ENCODE results near the gene FATE1.

Gene FATE1

DNA sequence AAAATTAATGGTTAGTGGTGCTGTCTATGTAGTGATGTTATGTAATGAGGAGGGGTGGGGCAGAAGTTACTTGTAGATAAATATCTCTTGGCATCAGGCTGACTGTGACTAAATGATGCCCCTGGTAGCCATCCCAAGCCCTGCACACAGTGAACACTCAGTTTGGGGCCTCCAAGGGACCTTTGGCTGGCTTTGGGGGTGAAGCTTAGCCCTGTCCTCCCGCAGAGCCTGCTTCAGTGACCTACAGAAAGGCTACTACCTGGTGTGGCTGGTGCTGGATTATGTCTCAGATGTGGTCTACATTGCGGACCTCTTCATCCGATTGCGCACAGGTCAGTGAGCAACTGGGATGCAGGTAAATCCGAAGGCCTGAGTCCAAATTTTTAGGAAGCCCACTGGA lies 26.5 kb downstream of the FATE1 start:
- no peak for DNase-seq (ENCODE audit: low read depth, low spot score)

DNA sequence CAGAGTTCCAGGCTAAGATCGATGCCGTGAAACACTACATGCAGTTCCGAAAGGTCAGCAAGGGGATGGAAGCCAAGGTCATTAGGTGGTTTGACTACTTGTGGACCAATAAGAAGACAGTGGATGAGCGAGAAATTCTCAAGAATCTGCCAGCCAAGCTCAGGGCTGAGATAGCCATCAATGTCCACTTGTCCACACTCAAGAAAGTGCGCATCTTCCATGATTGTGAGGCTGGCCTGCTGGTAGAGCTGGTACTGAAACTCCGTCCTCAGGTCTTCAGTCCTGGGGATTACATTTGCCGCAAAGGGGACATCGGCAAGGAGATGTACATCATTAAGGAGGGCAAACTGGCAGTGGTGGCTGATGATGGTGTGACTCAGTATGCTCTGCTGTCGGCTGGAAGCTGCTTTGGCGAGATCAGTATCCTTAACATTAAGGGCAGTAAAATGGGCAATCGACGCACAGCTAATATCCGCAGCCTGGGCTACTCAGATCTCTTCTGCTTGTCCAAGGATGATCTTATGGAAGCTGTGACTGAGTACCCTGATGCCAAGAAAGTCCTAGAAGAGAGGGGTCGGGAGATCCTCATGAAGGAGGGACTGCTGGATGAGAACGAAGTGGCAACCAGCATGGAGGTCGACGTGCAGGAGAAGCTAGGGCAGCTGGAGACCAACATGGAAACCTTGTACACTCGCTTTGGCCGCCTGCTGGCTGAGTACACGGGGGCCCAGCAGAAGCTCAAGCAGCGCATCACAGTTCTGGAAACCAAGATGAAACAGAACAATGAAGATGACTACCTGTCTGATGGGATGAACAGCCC lies 28.0 kb downstream of the FATE1 start:
- DNase-seq (ENCODE audit: low read depth, low spot score): no peak

DNA sequence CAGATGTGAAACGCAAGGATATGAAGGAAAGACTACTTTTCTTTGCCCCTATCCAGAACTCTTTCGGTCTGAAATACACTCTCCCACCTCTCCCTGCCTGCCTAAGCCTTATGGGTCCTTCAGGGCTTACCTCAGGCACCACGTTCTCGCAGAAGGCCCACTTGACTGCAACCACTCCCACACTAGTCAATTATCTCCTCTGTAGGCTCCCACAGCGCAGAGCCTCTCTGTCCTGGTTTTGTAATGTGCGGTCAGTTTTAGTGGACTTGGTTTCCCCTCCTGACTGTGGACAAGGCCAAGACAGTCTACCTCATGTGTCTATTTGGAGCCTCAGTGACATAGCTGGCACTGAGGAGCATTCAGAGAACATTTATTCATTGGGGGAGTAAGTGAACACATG lies 29.8 kb downstream of the FATE1 start:
- DNase-seq (ENCODE audit: low read depth, low spot score): no peak

DNA sequence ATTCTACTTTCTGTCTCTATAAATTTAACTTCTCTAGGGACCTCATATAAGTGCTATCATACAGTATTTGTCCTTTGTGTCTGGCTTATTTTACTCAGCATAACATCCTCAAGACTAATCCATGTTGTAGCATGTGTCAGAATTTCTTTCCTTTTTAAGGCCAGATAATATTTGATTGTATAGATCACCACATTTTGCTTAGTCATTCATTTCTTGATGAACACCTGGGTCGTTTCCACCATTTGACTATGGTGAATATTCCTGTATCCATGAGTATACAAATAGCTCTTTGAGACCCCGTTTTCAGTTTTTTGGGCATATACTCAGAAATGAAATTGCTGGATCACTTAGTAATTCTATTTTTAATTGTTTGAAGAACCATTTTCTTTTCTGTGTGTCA lies 30.7 kb downstream of the FATE1 start:
- no peak for DNase-seq (ENCODE audit: low read depth, low spot score)

DNA sequence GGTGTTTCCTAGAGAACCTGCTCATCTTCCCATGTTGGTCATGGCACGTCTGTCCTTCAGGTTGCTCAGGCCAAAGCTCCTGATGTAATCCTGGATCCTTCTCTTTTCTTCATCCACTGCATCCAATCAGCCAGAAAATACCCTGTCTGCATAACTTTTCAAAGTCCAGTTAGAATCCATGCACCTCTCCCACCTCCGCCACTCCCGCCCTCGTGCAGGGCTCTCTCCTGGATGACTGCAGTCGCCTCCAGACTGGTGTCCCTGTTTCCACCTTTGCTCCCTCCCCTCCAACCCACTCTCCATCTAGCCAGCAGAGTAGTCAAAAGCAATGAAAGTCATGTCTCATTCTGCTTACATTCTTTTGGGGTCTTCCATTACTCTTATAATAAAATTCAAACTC lies 34.7 kb downstream of the FATE1 start:
- DNase-seq (ENCODE audit: low read depth, low spot score): no peak

DNA sequence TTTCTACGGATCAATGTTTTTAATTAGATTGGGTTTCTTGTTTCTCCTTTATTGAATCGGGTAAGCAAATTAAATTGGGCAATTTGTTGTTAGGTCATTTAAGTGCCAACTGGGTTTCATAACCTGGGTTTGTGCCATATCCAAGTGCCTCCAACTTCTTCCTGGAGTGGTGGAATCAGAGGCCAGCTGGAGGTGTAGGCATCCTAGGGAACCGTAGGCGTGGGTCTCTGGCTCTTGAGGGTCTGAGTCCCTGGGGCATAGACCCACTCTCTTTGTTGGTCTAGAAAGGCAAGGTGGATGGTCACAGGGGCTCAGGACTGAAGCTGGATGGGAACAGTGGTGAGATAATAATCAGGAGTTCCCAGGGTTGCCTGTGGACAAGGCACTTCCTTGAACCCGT lies 37.0 kb downstream of the FATE1 start:
- DNase-seq (ENCODE audit: low read depth, low spot score): no peak

DNA sequence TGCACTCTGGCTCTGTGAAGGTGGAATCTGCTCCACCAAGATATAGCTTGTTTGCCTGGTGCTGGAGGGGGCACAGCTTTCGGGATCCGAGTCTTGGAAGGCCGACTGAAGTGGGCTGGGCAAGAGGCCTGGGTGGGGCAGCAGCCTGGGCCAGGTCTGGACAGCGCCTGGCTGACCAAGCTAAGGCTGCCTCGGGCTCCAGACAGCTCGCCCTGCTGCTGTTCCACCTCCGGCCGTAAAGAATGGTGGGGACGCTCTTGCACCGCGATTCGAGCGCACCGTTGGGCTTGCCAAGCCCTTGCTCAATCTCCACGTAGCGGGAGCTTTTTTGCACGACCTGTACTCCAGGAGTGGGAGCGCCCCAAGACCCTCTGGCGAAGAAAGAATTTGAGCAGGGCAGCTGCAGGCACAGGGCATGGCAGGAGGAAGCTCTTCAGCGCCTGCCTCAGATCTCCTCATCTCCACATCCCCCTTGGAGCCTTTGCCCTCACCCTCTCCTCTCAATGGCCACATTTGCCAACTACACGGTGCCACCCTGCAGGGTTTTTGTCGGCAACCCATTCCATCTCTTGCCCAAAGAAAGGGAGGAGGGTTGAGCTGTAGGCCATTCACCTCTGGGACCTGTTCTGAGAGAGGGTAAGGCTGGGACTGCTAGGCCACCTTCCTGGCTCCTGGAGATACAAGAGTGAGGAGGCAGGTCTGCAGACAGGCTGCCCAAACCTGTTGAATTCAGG lies 37.6 kb downstream of the FATE1 start:
- no peak for DNase-seq (ENCODE audit: low read depth, low spot score)

DNA sequence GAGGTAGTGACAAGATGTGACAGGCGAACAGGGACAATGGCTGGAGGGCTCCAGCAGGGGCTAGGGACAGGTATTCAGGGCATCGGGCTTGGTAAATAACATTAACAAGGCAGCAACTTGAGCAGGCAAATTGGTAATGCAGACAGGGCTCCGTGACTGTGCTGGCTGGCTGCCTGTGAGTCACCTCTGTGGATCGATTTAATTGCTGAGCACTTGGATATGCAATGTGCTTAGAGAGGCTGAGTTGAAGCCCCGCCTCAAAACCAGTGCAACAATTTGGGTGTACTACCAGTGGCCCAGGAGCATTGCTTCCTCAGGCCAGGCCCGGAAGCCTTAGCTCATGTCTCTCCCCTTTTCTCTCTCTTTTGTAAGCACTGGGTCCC lies 38.2 kb downstream of the FATE1 start:
- no peak for DNase-seq (ENCODE audit: low read depth, low spot score)

DNA sequence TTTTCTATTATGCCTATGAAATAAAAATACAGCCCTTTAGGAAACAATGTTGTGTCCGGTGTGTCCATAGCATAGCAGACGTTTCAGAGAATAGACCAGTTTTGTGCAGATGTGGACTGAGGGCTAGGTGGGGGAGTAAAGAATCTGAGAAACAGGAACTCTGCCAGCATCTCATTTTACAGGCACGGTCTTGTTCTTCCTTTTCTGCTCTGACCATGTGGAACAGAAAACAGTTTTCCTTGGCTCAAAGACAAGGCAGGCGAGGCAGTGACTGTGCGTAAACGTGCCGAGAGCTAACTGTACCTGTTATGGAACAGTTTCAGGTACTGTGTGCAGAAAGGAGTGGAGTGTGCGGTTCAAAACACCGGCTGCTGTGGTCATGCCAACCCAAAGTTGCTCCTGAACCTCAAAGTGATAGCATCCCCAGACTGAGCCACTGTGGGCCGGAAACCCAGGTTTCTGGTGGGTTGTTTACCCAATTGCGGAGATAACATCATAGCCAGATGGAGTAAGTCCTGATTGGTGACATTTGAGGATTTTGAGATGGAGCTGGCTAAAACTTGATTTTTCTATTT lies 38.9 kb downstream of the FATE1 start:
- DNase-seq (ENCODE audit: low read depth, low spot score): no peak

DNA sequence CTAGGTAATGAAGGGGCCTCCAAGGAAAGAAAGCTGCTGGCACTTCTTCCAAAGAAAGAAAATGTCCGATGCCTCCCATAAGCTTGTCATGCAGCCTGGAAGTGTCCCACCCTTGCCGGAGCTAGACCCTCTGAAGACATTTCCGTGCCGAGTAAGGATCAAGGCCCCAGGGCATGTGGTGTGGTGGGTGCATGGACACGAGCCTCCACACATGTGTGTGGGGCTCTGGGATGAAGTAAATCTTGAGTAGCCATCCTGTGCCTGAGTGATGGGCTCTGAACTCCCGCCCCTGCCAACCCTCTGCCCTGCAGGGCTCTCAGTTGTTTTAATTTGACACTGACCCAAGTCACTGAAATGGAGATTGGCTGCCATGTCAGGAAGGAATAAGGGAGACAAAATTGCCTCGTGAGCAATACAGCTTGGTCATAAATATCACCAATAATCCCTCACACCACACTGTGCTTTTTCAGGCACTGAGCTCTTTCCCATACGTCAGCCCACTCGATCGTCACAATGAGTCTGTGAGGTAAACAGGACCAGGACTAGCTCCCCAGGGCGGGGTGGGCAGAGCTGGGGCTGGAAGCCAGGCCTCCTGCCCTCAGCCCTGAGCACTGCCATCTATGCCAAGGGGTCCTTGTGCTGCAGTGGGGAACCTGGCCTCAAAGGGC lies 43.3 kb downstream of the FATE1 start:
- DNase-seq (ENCODE audit: low read depth, low spot score): no peak

DNA sequence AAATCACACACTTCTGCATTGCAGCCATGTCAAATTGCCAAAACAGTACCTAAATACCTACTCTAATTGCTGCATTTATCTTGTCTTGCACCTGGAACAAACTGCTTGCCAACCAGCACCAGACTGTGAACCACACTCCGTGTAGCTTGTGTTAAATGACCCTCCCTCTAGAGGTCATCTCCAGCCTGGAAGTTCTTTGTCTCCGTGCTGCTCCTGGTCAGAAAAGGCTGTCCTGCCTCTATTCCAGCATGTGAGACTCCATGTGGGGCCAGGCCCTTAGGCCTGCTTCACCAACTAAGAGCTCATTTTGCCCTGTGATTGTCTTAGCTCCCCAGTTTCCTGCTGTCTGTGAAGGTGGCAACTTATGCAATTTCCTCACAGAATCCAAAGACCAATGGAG lies 47.0 kb downstream of the FATE1 start:
- DNase-seq (ENCODE audit: low read depth, low spot score): no peak

DNA sequence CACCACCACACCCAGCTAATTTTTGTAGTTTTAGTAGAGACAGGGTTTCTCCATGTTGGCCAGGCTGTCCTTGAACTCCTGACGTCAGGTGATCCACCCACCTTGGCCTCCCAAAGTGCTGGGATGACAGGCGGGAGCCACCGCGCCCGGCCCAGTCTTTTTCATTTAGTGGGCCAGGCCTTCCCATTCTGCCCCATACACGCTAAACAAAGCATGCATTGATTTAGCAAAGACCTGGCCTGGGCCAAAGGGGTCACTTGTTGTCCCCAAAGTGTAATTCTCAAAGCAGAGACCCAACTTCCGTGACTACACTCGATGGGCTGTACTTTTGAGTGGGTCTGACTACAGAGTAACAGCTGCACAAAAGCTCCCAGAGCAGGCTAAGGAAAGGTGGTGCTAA lies 47.9 kb downstream of the FATE1 start:
- no peak for DNase-seq (ENCODE audit: low read depth, low spot score)

DNA sequence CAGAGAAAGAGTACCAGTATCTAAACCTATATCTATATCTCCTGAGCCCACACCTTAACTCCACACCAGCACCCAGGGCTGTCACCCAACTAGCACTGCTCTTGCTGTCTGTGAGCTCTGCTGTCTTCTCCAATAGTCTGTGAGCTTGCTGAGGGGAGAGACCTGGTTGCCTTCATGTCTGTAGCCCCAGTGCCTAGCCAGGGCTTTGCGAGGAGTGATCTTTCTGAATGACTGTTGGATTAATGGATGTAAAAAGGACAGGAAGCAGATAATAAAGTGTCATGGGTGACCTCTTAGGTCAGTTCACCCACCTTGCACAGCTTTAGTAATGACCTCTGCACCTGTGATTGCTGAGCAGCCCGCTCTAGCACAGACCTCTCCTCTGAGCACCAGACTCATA lies 49.2 kb downstream of the FATE1 start:
- no peak for DNase-seq (ENCODE audit: low read depth, low spot score)

DNA sequence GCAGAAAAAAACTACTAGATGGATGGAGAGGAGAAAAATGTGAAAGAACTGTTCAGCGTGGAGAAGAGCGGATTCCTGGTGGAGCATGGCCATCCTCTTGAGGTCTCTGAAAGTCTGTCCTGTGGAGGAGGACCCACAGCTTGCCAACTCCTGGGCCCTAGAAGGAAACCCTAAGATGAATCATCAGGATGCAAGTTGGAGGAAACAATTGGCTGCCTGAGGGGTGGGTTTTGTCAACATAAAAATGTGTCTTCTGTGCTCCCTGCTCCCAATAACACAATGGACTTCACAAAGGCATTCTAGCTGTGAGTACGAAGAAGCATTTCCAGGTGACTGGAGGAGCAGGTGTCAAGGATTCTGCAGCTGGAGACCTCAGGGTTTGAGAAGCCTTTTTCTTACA lies 55.9 kb downstream of the FATE1 start:
- no peak for DNase-seq (ENCODE audit: low read depth, low spot score)

Data from iPS DF 19.7 (cell line).